Kidney epithelial cell (primary cell): ENCODE data around the gene ZNF33A. TPM values are rescaled to one million over a fixed set of nuclear protein-coding genes. Genes with fewer than 3 reads are reported as not detected.

Experiments used
- total RNA-seq: library from RNA; depleted of rRNA; stranded (reverse); fragments of >200 nt; gene quantifications from 2 replicates; pipeline ENCODE4 v1.2.3, GENCODE V29; 2015

The ZNF33A gene
- total RNA-seq, 1 donor from 2014 or later = 20.8 TPM

Other genes with a start within 250 kb of the ZNF33A start
- 7.9 and 9.6 TPM in 2 replicates for gene ZNF248, start 153.1 kb upstream of the ZNF33A start, total RNA-seq
- 4.9 and 5.2 TPM in 2 replicates for gene ZNF25, start 34.0 kb upstream of the ZNF33A start, total RNA-seq
- 10.8 and 12.9 TPM in 2 replicates for gene ZNF37A, start 83.7 kb downstream of the ZNF33A start, total RNA-seq